Colonic mucosa (tissue), 4 donors: ENCODE data around the gene ZNF468. TPM values are rescaled to one million over a fixed set of nuclear protein-coding genes. Genes with fewer than 3 reads are reported as not detected.
"Not testable (repeated sequence)": the region's sequence is repeated elsewhere in the genome, so short reads cannot be mapped to it uniquely, and the experiment has no call there.

ENCODE experiments used
- DNase-seq: peaks from one replicate; pipeline ENCODE4 v3.0.0-alpha.2; 2020
- H3K27ac ChIP-seq: fragments of 200-600 bp; one replicate; pipeline ENCODE4 v1.8.0; 2021
- H3K27me3 ChIP-seq: fragments of 200-600 bp; one replicate; pipeline ENCODE4 v1.8.0; 2021
- H3K36me3 ChIP-seq: fragments of 200-600 bp; one replicate; pipeline ENCODE4 v1.8.0; 2021
- H3K4me1 ChIP-seq: fragments of 200-600 bp; one replicate; pipeline ENCODE4 v1.8.0; 2021; ENCODE audit warnings: mild to moderate bottlenecking
- H3K4me3 ChIP-seq: fragments of 200-600 bp; one replicate; pipeline ENCODE4 v1.8.0; 2021
- H3K9ac ChIP-seq, 2 donors: one replicate each; pipeline ENCODE4 v1.7.0; 2013; ENCODE audit warnings: control low read depth in 2 of 2, low read depth in 2 of 2, low read length in 2 of 2
- H3K9me3 ChIP-seq: fragments of 200-600 bp; one replicate; pipeline ENCODE4 v1.8.0; 2021
- CTCF ChIP-seq: fragments of 200-600 bp; IDR thresholded peaks from one replicate; pipeline ENCODE4 v1.8.0; 2022; ENCODE audit warnings: antibody characterized with exemption, mild to moderate bottlenecking
- intact Hi-C: fragments of 100-400 bp; cut with DNase I; formaldehyde crosslinking; loops from one replicate; pipeline ENCODE4 v1.14.1; 2022
- total RNA-seq, 2 donors: library from RNA; stranded (reverse); fragmentation: NEBNext Ultra II Directional in 1 of 2; extraction: Animal tissue kit (Norgen Biotek cat#: 25700) in 1 of 2; gene quantifications; one replicate each; pipeline ENCODE4 v1.2.1, GENCODE V29; 2021
- donor health status: healthy.
- donor health status: DM: no; HTN: no; CAD: no.
- donor health status: DM: no; HTN: no; CAD: no.

ZNF468 gene
- total RNA-seq, 2 donors from 2014 or later, result 17.1 to 25.8 TPM

GRCh38 chr19:52871466-52871865 lies 14.0 kb upstream of the ZNF468 start:
- no peak for TF ChIP-seq CTCF
- Histone ChIP-seq H3K27me3 (no peaks in the 10 kb centered on the region), H3K36me3 (no peaks in the 10 kb centered on the region), H3K9ac (no peak overlapping the region), H3K27ac (no peak overlapping the region), H3K4me3 (no peak overlapping the region), H3K9me3 (no peaks in the 10 kb centered on the region), H3K4me1 (no peaks in the 10 kb centered on the region)
- no peak for DNase-seq
- intact Hi-C loops, result no loop called here

GRCh38 chr19:52868031-52868430 lies 10.6 kb upstream of the ZNF468 start:
- H3K27ac ChIP-seq, DNase-seq, H3K9ac ChIP-seq, H3K9me3 ChIP-seq, H3K4me1 ChIP-seq, intact Hi-C loops, H3K4me3 ChIP-seq, H3K36me3 ChIP-seq, H3K27me3 ChIP-seq: not testable (repeated sequence)

- DNase-seq, result not testable (repeated sequence)
Observed at GRCh38 chr19:52856540-52857377, 660 bp downstream of the ZNF468 start.

GRCh38 chr19:52847352-52847751 lies 10.1 kb downstream of the ZNF468 start:
- H3K27me3 ChIP-seq, H3K27ac ChIP-seq, H3K4me3 ChIP-seq, intact Hi-C loops, H3K9ac ChIP-seq, H3K9me3 ChIP-seq, H3K4me1 ChIP-seq, DNase-seq: not testable (repeated sequence)
- H3K36me3 ChIP-seq, result peaks cover 36% of the 10 kb centered on the region

More at GRCh38 chr19:52856540-52857377, 660 bp downstream of the ZNF468 start:
- H3K36me3 ChIP-seq, H3K9me3 ChIP-seq, H3K27me3 ChIP-seq, H3K4me1 ChIP-seq, intact Hi-C loops: not testable (repeated sequence)
- peak overlapping the region; percentile 76 for H3K4me3 ChIP-seq
- H3K9ac ChIP-seq, result peak overlapping the region; percentile 58 to 69
- peak overlapping the region; percentile 40 for H3K27ac ChIP-seq

GRCh38 chr19:52840825-52841465 lies 16.5 kb downstream of the ZNF468 start:
- not testable (repeated sequence) for DNase-seq, H3K9me3 ChIP-seq
- peaks cover 32% of the 10 kb centered on the region for H3K36me3 ChIP-seq

GRCh38 chr19:52834289-52834688 lies 23.1 kb downstream of the ZNF468 start:
- H3K27ac ChIP-seq, H3K36me3 ChIP-seq, H3K27me3 ChIP-seq, H3K4me1 ChIP-seq, H3K9me3 ChIP-seq, DNase-seq, intact Hi-C loops, H3K9ac ChIP-seq, H3K4me3 ChIP-seq: not testable (repeated sequence)

More at GRCh38 chr19:52840825-52841465, 16.5 kb downstream of the ZNF468 start:
- H3K27me3 ChIP-seq, H3K4me1 ChIP-seq, H3K9ac ChIP-seq, H3K27ac ChIP-seq, H3K4me3 ChIP-seq, intact Hi-C loops: not testable (repeated sequence)

GRCh38 chr19:52833541-52833940 lies 23.9 kb downstream of the ZNF468 start:
- H3K4me3 ChIP-seq, intact Hi-C loops, H3K36me3 ChIP-seq, H3K4me1 ChIP-seq, H3K27ac ChIP-seq, H3K27me3 ChIP-seq, DNase-seq, H3K9ac ChIP-seq, H3K9me3 ChIP-seq: not testable (repeated sequence)

GRCh38 chr19:52829866-52830265 lies 27.6 kb downstream of the ZNF468 start:
- DNase-seq, H3K36me3 ChIP-seq, H3K9me3 ChIP-seq, H3K27ac ChIP-seq, H3K9ac ChIP-seq, H3K4me3 ChIP-seq, H3K4me1 ChIP-seq, H3K27me3 ChIP-seq, intact Hi-C loops: not testable (repeated sequence)

GRCh38 chr19:52825765-52826164 lies 31.7 kb downstream of the ZNF468 start:
- no peak overlapping the region for H3K9ac ChIP-seq
- H3K36me3 ChIP-seq, result no peaks in the 10 kb centered on the region
- no peak overlapping the region for H3K4me3 ChIP-seq
- H3K27me3 ChIP-seq, result no peaks in the 10 kb centered on the region
- no peak overlapping the region for H3K27ac ChIP-seq
- no peaks in the 10 kb centered on the region for H3K4me1 ChIP-seq
- intact Hi-C loops, result no loop called here
- no peaks in the 10 kb centered on the region for H3K9me3 ChIP-seq
- DNase-seq, result no peak
- no peak for TF ChIP-seq CTCF
